NCI-H524 (cell line): ENCODE data around the gene ACRV1.
"Not testable (repeated sequence)": the region's sequence is repeated elsewhere in the genome, so short reads cannot be mapped to it uniquely, and the experiment has no call there.

ENCODE experiments used
- DNase-seq, 2 experiments: peaks; one replicate each; lab custom pipeline; 2025; lab: John Stamatoyannopoulos, UW

ACRV1 gene, protein sequence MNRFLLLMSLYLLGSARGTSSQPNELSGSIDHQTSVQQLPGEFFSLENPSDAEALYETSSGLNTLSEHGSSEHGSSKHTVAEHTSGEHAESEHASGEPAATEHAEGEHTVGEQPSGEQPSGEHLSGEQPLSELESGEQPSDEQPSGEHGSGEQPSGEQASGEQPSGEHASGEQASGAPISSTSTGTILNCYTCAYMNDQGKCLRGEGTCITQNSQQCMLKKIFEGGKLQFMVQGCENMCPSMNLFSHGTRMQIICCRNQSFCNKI

DNA sequence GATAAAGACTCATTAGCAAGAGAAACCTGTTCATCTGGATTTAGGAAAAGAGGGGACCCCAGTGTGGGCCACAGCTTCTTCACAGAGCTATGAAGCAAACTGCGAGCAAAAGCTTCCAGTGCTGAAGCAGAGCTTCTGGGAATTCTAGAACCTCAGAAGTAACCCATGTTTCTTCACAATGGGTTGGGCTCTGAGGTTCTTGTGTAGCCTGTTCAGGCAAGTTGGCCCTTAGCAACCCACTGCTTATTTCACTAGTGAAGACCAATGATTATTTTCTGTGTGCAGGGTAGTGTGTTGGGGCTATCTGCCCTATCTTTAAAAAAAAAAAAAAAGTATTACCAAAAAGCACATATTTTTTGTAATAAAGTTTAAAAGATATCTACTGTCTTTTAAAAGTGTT, at the start of gene ACRV1:
TSS of gene ACRV1 (minus strand) at position 101 of the 400 bp plus-strand sequence. CDS start at position 34, 67 bp downstream.
- no peak for DNase-seq

GRCh38 chr11:125728969-125729368, 48.3 kb upstream of the ACRV1 start:
- DNase-seq: no peak

DNA sequence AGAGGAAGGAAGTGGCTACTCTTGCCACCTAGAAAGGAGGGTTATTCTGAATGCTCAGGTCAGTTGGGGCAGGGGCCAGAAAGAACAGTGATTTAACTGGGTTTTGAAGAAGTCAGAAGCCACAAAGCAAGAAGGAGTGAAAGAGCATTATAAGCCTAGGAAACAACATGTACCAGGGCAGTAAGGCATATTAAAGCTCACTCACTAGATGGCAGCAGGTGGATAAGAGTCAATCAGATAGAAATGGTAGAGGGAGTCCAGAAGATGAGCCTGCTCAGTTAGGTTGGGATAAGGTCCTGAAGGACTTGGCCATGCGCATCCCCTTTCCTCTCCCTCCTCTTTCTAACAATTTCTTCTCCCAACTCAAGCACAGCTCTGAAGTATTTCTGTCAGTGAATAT, 43.5 kb upstream of the ACRV1 start:
- DNase-seq: peak in 1 of 2 experiments; percentile 6

DNA sequence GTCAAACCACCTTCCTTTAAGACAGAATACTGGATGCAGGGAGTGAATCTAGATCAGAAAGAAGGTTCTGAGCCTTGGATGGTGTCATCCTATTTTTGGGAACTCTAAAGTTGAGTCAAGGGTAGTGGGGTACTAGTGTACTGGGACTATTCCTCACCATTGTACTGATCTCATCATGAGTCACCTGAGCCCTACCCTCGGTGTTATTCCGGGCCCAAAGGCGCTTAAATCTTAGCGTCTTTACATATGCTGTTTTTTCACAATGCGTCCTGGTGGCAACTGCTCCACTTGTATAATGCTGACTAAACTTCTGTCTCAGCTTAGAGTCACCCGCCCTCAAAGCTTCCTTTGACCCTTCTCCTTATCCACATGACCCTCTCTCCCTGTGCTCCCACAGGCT, 40.1 kb upstream of the ACRV1 start:
- DNase-seq: no peak

GRCh38 chr11:125704686-125705085, 24.0 kb upstream of the ACRV1 start:
- DNase-seq: not testable (repeated sequence)

GRCh38 chr11:125701858-125702621, 21.4 kb upstream of the ACRV1 start:
- peak in 1 of 2 experiments; percentile 1 for DNase-seq

- no peak for DNase-seq
Observed at GRCh38 chr11:125701018-125701610, 20.5 kb upstream of the ACRV1 start.

DNA sequence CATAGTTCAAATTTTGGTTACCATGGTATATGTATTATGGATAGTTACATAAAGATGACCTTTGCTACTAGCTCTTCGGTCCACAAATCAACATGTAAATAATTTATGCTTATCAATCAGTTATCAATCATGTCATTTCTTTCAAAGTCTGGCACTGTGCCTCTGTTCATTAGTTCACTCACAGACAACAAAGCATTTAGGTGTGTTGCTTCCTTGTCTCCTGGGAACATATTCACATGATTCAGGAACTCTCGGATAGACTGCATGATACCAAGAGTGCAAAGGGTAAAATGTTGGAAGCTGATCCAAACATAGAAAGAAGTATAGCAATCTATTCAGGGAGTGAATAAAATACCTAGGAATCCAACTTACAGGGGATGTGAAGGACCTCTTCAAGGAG, 14.3 kb upstream of the ACRV1 start:
- no peak for DNase-seq

GRCh38 chr11:125692887-125693286, 12.2 kb upstream of the ACRV1 start:
- DNase-seq: no peak

- DNase-seq: no peak
Observed at GRCh38 chr11:125690006-125690405, 9.4 kb upstream of the ACRV1 start.

GRCh38 chr11:125689274-125689859, 8.7 kb upstream of the ACRV1 start:
- DNase-seq: no peak

DNA sequence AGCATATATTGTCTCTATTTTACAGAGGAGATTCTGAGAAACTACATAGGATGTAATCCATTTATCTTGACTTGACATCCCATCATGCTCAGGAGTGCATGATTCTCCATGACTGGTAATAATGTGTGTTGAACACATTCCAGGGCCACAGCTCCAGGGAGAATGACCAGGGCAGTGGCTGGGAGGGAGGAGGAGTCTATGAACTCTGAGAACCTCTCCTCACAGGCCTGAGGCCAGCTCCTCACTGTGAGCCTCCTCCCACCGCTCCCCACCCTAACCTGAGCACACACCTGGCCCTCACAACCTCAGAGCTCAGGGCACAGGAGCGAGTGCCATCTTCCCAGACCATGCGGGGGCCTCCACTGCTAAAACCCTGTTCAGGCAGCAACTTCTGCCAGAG, 8.0 kb upstream of the ACRV1 start:
- no peak for DNase-seq

DNA sequence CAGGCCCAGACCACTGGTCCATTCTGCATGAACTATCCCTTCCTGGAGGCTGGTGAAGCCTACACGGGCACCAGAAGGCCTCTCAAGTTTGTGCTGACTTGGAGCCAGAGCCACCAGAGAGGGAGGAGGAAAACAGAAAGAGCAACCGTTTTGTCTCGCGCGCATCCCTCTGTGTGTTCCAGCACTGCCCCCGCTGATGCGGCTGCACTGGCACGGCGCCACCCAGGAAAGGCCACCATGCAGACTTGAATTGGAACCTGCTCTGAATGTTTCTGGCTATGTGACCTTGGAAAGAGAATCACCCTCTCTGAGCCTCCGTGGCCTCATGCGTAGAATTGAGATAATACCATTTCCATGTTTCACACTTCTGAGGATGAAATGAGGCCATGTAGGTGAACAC, 7.4 kb upstream of the ACRV1 start:
- no peak for DNase-seq

- DNase-seq: no peak
Observed at GRCh38 chr11:125685228-125685627, 4.6 kb upstream of the ACRV1 start.

DNA sequence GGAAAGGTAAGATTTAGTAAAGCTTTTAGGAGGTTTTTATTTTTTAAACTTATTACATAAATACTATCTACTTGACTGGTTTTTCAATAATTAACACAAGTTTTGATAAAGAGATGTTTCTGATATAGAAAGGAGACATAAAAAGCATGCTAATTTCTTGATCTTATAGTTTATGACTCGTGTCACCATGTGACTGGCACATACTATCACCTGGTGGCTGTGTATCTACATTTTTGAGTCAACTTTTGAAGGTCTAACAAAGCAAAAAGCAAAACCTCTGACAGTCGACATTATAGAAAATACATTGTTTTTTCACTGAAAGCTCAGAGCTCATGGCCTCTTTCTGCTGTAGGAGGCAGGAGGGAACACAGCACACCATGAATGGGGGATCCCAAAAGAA, 810 bp downstream of the ACRV1 start:
- no peak for DNase-seq

DNA sequence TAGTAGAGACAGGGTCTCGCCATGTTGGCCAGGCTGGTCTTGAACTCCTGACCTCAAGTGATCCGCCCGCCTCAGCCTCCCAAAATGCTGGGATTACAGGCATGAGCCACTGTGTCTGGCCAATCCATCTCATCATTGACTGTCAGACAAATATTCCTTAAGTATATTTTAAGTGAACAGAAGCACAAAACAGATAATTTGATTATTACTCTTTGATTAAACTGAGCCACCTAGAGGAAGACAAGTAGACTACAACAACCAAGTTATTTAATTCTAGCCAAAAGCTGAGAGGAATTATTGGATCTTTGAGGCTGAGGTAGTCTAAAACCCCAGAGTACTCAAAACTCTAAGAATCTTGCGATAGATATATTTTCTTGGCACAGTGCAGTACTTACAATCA, 1.2 kb downstream of the ACRV1 start:
- DNase-seq: no peak

DNA sequence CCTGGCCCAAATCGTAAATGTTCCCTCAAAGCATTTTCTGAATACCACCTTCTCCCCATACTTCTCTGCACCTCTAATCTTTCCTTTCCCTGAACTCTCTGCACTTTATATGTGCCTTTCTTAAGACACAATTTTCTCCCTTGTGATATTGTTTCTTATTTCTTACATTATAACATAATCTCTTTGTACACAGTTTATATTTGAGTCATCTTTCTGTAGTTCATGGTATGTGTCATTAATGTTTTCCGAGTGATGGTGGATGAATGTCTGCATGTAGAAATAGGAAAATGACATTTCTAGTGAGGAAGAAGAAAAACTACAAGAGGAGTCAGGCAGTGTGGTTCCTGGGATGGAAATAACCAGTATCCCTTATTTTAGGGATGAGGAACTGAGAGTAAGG, 5.5 kb downstream of the ACRV1 start:
- no peak for DNase-seq

DNA sequence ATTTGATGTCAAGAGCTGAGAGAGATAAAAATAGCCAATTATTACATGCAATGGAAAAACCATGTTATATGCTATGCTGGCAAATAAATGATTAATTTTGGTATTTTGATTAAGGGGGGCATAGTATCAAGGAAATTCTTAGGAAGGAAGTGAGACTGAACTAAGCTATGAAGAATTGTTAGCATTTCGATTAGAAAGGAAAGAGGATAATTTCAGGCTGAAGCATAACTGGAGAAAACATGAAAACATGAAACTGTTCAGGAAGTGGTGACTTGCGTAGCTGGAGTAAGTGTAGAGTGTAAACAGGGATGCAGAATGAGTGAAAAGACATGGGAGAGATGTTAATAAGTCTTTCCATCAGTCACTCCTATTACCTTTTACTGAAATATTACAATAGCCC, 6.4 kb downstream of the ACRV1 start:
- DNase-seq: no peak

- no peak for DNase-seq
Observed at GRCh38 chr11:125671561-125671960, 9.1 kb downstream of the ACRV1 start.

DNA sequence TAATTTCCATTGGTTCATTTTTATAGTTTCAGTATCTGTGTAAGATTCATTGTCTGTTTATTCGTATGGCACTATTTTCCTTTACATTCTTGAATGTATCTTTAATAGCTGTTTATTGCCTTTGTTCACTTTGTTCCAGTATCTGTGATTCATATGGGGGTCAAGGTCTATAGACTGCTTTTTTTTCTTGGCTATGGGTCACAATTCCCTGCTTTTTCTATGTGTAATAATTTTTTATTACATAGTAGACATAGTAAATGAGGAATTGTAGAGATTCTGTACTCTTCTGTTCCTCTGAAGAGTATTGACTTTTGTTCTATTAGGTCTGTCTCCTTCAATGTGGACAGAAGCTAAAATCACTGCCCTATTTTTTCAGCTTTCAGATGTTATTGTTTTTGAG, 10.5 kb downstream of the ACRV1 start:
- no peak for DNase-seq

DNA sequence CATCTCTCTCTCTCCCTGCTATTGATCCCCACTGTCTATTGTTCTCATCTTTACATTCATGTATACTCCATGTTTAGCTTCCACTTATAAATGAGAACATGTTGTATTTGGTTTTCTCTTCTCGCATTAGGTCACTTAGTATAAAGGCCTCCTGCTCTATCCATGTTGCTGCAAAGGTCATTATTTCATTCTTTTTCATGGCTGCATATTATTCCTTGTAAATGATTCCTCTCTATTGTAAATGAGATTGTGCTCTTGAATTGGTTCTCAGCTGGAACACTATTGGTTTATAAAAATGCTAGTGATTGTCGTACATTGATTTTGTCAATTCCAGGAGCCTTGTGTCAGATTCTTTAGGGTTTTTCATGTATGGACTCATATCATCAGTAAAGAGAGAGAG, 13.5 kb downstream of the ACRV1 start:
- no peak for DNase-seq

DNA sequence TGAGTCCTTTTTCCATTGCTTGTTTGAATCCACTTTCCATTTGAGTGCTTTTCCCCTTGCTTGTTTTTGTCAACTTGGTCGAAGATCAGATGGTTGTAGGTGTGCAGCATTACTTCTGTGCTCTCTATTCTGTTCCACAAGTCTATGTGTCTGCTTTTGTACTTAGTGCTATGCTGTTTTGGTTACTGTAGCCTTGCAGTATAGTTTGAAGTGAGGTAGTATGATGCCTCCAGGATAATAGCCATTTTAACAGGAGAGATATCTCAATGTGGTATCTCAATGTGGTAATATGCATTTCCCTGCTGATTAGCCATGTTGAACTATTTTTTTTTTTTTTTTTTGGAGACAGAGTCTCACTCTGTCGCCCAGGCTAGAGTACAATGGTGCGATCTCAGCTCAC, 16.7 kb downstream of the ACRV1 start:
- DNase-seq: no peak

DNA sequence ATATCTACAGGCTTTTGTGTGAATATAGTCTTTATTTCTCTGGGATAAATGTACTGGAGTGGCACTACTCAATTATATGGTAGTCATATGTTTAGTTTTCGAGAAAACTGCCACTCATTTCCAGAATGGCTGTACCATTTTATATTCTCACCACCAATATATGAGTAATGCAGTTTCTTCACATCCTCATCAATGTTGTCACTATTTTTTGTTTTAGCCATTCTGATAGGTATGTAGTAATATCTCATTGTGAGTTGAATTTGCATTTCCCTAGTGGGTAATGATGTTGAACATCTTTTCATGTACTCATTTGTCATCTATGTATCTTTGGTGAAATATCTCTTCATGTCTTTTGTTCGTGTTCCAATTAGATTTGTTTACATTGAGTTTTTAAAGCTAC, 18.0 kb downstream of the ACRV1 start:
- no peak for DNase-seq
